ENCODE measurements around the gene RNPEPL1.
A peak's percentile ranks its signal among the peaks of the same experiment; 100 is the strongest.
"Not testable (repeated sequence)": the region's sequence is repeated elsewhere in the genome, so short reads cannot be mapped to it uniquely, and the experiment has no call there.

Gene RNPEPL1, protein sequence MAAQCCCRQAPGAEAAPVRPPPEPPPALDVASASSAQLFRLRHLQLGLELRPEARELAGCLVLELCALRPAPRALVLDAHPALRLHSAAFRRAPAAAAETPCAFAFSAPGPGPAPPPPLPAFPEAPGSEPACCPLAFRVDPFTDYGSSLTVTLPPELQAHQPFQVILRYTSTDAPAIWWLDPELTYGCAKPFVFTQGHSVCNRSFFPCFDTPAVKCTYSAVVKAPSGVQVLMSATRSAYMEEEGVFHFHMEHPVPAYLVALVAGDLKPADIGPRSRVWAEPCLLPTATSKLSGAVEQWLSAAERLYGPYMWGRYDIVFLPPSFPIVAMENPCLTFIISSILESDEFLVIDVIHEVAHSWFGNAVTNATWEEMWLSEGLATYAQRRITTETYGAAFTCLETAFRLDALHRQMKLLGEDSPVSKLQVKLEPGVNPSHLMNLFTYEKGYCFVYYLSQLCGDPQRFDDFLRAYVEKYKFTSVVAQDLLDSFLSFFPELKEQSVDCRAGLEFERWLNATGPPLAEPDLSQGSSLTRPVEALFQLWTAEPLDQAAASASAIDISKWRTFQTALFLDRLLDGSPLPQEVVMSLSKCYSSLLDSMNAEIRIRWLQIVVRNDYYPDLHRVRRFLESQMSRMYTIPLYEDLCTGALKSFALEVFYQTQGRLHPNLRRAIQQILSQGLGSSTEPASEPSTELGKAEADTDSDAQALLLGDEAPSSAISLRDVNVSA

GRCh38 chr2:240567872-240568677 is at the start of gene RNPEPL1:
Gene RNPEPL1, plus strand, starts transcription at chr2:240568484. Its CDS starts 103 bp downstream, at chr2:240568587.
- peak; percentile 60 for DNase-seq (ENCODE audit: low read depth)
- TF ChIP-seq, protein P1, sequence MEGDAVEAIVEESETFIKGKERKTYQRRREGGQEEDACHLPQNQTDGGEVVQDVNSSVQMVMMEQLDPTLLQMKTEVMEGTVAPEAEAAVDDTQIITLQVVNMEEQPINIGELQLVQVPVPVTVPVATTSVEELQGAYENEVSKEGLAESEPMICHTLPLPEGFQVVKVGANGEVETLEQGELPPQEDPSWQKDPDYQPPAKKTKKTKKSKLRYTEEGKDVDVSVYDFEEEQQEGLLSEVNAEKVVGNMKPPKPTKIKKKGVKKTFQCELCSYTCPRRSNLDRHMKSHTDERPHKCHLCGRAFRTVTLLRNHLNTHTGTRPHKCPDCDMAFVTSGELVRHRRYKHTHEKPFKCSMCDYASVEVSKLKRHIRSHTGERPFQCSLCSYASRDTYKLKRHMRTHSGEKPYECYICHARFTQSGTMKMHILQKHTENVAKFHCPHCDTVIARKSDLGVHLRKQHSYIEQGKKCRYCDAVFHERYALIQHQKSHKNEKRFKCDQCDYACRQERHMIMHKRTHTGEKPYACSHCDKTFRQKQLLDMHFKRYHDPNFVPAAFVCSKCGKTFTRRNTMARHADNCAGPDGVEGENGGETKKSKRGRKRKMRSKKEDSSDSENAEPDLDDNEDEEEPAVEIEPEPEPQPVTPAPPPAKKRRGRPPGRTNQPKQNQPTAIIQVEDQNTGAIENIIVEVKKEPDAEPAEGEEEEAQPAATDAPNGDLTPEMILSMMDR (IDR thresholded peaks at IDR 0.05; ENCODE audit: low read depth, low read length), result no peak
- TF ChIP-seq MYC (IDR thresholded peaks at IDR 0.05; ENCODE audit: low read depth, low read length) (no peak), POLR2A (IDR thresholded peaks at IDR 0.05; ENCODE audit: extremely low read depth, insufficient read length) (no peak), MAX (IDR thresholded peaks at IDR 0.05; ENCODE audit: low read depth, low read length) (peak; percentile 68)

GRCh38 chr2:240518981-240519380 is 49.3 kb upstream of the RNPEPL1 start:
- no peak for TF ChIP-seq POLR2A (IDR thresholded peaks at IDR 0.05; ENCODE audit: extremely low read depth, insufficient read length)
- no peak for TF ChIP-seq MAX (IDR thresholded peaks at IDR 0.05; ENCODE audit: low read depth, low read length)
- TF ChIP-seq MYC (IDR thresholded peaks at IDR 0.05; ENCODE audit: low read depth, low read length), result no peak
- TF ChIP-seq, protein P1 (IDR thresholded peaks at IDR 0.05; ENCODE audit: low read depth, low read length), result no peak
- no peak overlapping the region for H3K4me3 ChIP-seq (ENCODE audit: low read depth, low read length)
- no peak for DNase-seq (ENCODE audit: low read depth)

More at GRCh38 chr2:240567872-240568677, at the start of gene RNPEPL1:
- H3K4me3 ChIP-seq (ENCODE audit: low read depth, low read length), result peak within 1 kb of the TSS; percentile 49

DNA sequence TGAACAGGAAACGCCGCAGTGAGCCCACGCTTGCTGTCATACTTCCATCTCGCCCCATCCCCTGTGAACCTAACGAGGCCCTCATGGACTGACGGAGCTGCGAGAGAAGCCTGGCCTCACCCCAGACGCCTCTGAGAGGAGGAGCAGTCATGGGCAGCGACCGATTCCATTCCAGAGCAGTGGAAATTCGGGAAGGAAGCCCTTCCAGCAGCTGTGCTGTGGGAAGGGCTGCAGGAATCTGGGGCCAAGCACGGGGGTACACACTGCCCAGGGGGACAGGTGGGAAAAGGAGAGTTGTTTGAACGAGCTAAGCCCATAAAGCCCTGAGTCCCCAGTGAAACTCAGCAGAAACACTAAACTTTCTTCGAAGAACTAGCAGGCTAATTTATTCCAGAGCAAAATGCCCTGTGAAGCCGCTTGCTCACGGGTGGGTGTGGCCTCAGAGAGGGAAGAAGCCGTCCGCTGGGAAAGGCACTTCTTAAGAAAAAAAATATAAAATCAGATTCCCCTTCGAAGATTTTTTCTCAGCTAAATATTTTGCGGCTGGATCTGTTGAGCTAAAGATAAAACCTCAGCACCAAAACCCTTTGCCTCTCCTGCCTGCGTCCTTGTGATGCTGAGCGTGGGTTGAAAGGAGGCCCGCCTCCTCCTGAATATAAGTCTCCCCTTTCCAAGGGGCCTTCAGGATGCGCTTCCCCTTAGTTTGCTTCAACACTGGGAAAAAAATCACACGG is 48.7 kb upstream of the RNPEPL1 start:
- TF ChIP-seq POLR2A (IDR thresholded peaks at IDR 0.05; ENCODE audit: extremely low read depth, insufficient read length) (no peak), MYC (IDR thresholded peaks at IDR 0.05; ENCODE audit: low read depth, low read length) (no peak), MAX (IDR thresholded peaks at IDR 0.05; ENCODE audit: low read depth, low read length) (no peak)
- TF ChIP-seq, protein P1 (IDR thresholded peaks at IDR 0.05; ENCODE audit: low read depth, low read length), result no peak
- H3K4me3 ChIP-seq (ENCODE audit: low read depth, low read length), result no peak overlapping the region
- DNase-seq (ENCODE audit: low read depth), result no peak

DNA sequence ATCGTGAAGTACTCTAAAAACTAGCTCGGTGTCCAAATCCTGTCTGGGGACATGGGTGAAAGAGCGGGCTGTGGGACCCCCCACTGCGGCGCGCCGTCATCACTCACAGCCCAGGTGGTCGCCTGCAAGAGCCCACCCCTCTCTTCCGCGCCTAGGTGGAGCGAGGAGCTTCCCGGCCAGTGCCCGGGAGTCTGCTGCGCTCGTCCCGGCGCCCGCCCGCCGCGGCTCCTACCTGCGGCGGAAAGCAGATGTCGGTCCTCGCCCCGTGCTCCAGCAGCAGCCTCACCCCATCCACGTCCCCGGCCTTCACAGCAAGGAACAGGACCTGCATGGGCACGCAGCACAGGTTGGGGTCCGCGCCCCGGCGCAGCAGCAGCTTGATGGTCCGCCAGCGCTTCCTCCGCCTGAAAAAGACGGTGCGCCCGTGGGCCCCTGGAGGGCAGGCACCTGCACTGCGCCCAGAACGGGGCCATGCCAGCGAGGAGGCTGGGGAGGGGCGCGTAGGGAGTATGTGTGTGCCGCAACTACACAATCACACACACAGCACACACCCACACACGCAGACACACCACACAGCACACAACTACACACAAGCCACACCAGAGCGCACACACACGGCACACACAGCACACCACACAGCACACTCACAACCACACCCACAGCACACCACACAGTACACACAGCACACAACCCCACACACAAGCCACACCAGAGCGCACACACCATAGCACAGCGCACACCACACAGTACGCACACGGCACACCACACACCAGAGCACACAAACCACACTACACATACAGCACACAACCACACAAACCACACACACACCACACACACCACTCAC is 47.9 kb upstream of the RNPEPL1 start:
- no peak for TF ChIP-seq MYC (IDR thresholded peaks at IDR 0.05; ENCODE audit: low read depth, low read length)
- no peak overlapping the region for H3K4me3 ChIP-seq (ENCODE audit: low read depth, low read length)
- DNase-seq (ENCODE audit: low read depth), result no peak

- H3K4me3 ChIP-seq (ENCODE audit: low read depth, low read length), result no peak overlapping the region
- DNase-seq (ENCODE audit: low read depth), result no peak
- TF ChIP-seq MYC (IDR thresholded peaks at IDR 0.05; ENCODE audit: low read depth, low read length), result no peak
- TF ChIP-seq, protein P1 (IDR thresholded peaks at IDR 0.05; ENCODE audit: low read depth, low read length), result no peak
- TF ChIP-seq MAX (IDR thresholded peaks at IDR 0.05; ENCODE audit: low read depth, low read length), result no peak
- TF ChIP-seq POLR2A (IDR thresholded peaks at IDR 0.05; ENCODE audit: extremely low read depth, insufficient read length), result no peak
Measured at GRCh38 chr2:240520974-240521350, 47.3 kb upstream of the RNPEPL1 start.

DNA sequence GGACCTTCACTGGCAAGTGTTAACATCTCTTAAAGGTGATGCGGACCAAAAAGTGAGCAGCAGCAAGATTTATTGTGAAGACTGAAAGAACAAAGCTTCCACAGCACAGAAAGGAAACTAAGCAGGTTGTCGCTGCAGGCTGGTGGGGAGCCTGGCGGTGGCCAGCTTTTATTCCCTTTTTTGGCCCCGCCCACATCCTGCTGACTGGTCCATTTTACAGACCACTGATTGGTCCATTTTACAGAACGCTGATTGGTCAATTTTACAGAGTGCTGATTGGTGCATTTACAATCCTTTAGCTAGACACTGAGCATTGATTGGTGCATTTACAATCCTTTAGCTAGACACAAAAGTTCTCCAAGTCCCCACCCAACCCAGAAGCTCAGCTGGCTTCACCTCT is 46.4 kb upstream of the RNPEPL1 start:
- H3K4me3 ChIP-seq (ENCODE audit: low read depth, low read length); DNase-seq (ENCODE audit: low read depth): not testable (repeated sequence)

All from NB4 (cell line).